ENCODE results near the gene TACO1. TPM values are rescaled to one million over a fixed set of nuclear protein-coding genes. Genes with fewer than 3 reads are reported as not detected.

The TACO1 gene
- total RNA-seq = 20.9 TPM

DNA sequence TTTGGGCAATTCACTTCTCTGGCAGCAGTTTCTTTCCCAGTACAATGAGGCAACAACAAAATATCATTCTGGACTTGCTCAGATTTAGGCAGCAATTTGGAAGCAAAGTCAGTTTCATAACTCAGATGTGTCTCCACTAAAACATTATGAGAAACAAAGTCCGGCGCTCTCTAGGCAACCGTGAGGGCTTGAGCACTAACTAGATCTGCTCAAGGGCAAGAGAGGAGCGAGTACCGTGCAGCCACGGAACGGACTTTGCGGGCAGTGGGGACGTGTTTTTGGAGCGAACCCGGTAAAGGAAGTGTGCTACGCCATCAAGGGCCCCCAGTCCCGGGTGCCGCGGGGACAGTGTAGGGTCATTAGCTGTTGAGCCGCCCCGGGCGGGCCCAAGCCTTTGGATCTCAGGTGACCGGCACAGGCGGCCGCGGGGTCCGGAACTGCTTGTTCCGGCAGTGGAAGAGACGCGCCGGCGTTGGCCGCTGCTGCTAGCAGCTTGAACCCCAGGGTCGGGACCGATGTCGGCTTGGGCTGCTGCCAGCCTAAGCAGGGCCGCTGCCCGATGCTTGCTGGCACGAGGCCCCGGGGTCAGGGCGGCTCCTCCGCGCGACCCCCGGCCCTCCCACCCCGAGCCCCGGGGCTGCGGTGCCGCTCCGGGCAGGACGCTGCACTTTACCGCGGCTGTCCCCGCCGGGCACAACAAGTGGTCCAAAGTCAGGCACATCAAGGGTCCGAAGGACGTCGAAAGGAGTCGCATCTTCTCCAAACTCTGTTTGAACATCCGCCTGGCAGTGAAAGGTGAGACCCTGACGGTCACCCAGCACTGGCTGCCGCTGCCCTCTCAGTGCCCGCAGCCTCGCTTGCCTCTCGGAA lies at the start of gene TACO1:
Gene TACO1 (plus strand): TSS at position 327 of the 870 bp plus-strand sequence. CDS start 189 bp downstream, at position 516.
- intact Hi-C loops (cut with DNase I) = loop anchor here (5.0 to 10.0 kb wide), 2 partner anchors 46 to 164 kb away; partner anchors contain the start of gene DCAF7
- DNase-seq (ENCODE audit: extremely low spot score in 2 of 2) = no peak
- peak; percentile 59 to 81 for TF ChIP-seq POLR2AphosphoS5 (IDR thresholded peaks at IDR 0.05; ENCODE audit: insufficient read depth in 1 of 2, low read depth in 1 of 2)
- no peak for TF ChIP-seq POLR2A (IDR thresholded peaks at IDR 0.05)

DNA sequence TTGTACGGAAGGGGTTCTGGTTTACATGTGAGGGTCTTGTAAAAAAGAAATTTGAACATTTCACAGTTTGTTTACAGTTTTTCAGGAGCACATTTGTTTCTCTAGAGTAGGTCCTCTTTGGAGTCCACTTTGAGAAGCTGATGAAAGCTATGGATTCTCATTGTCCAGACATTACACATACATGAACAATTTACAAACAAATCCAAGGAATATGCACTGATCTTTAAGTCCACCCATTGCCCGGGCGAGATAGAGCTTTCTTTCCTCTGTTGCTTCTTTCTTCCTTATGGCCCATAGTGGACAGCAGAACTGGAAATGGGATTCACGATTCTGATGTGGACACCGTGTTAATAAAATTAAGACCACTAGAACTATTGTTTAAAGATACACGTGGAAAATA lies 48.5 kb upstream of the TACO1 start:
- Histone ChIP-seq H3K27ac (no peak overlapping the region), H3K4me1 (peaks cover 63% of the 10 kb centered on the region)
- no peak for DNase-seq (ENCODE audit: extremely low spot score in 2 of 2)

More for the DNA sequence above, at the start of gene TACO1:
- peak within 1 kb of the TSS; percentile 76 for H3K27ac ChIP-seq
- no peaks in the 10 kb centered on the region for H3K9me3 ChIP-seq
- no peaks in the 10 kb centered on the region for H3K27me3 ChIP-seq
- peak within 1 kb of the TSS; percentile 66 to 71 for H3K4me3 ChIP-seq
- peaks cover 21% of the 10 kb centered on the region for H3K4me1 ChIP-seq
- H3K36me3 ChIP-seq = peaks cover 0 to 23% of the 10 kb centered on the region in 2 donors

DNA sequence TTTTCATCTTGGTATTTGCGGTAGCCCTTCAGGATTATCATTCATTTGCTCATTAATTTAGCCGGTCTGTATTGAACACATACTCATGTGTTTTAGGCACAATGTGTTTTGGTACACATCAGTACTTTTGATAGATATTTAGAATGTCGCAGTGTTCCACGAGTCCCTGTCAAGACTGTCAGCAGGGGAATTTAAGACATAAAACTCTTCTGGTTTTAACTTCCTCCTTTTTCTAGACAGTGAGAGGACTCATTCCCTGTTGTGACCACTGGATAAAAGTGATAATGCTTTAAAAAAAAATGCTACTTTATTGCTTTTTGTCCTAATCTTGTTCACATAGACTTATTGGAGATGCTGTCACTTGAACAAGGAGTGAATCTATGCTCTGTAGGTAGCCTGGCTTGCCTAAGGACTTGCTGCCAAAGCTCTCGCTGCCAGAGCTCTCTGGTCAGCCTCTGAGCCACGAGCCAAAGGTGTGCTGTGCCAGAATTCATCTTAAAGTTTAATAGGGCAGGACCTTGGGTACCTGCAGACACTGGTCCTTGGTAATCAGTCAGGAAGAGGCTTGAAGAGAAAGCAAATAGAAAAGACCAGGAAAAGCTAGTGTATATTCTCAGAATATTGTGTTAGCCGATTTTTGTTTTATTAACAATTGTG lies 45.1 kb upstream of the TACO1 start:
- TF ChIP-seq, protein P1, sequence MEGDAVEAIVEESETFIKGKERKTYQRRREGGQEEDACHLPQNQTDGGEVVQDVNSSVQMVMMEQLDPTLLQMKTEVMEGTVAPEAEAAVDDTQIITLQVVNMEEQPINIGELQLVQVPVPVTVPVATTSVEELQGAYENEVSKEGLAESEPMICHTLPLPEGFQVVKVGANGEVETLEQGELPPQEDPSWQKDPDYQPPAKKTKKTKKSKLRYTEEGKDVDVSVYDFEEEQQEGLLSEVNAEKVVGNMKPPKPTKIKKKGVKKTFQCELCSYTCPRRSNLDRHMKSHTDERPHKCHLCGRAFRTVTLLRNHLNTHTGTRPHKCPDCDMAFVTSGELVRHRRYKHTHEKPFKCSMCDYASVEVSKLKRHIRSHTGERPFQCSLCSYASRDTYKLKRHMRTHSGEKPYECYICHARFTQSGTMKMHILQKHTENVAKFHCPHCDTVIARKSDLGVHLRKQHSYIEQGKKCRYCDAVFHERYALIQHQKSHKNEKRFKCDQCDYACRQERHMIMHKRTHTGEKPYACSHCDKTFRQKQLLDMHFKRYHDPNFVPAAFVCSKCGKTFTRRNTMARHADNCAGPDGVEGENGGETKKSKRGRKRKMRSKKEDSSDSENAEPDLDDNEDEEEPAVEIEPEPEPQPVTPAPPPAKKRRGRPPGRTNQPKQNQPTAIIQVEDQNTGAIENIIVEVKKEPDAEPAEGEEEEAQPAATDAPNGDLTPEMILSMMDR (IDR thresholded peaks at IDR 0.05) = no peak
- TF ChIP-seq POLR2AphosphoS5 (IDR thresholded peaks at IDR 0.05; ENCODE audit: insufficient read depth in 1 of 2, low read depth in 1 of 2) (no peak), POLR2A (IDR thresholded peaks at IDR 0.05) (no peak)

More for the DNA sequence above, 48.5 kb upstream of the TACO1 start:
- H3K27me3 ChIP-seq = no peaks in the 10 kb centered on the region
- peak overlapping the region in 1 of 2 donors; percentile 100 for H3K4me3 ChIP-seq
- intact Hi-C loops (cut with DNase I) = loop anchor here (10.0 kb wide), 1 partner anchor 53 kb away; the partner anchor contains the start of gene TACO1
- TF ChIP-seq, protein P1 (IDR thresholded peaks at IDR 0.05) = no peak
- TF ChIP-seq POLR2AphosphoS5 (IDR thresholded peaks at IDR 0.05; ENCODE audit: insufficient read depth in 1 of 2, low read depth in 1 of 2) = no peak
- TF ChIP-seq POLR2A (IDR thresholded peaks at IDR 0.05) = no peak
- no peaks in the 10 kb centered on the region for H3K9me3 ChIP-seq
- no peaks in the 10 kb centered on the region for H3K36me3 ChIP-seq

DNA sequence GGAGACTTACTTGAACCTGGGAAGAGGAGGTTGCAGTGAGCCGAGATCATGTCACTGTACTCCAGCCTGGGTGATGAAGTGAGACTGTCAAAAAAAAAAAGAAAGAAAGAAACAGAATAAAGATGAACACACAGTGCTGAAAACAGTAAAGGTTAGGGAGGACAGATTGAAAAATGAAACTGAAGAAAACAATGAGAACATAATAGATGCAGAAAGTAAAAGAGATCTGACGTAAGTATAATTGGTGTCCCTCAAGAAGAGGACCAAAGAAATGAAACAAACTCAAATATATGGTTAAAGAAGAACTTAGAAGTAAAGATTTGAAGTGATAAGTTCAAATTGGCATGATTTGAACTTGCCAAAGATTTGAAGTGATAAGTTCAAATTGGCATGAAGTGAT lies 43.3 kb upstream of the TACO1 start:
- no peak for DNase-seq (ENCODE audit: extremely low spot score in 2 of 2)
- H3K27ac ChIP-seq = no peak overlapping the region
- peaks cover 49% of the 10 kb centered on the region for H3K4me1 ChIP-seq
- intact Hi-C loops (cut with DNase I) = loop anchor here (10.0 kb wide), 1 partner anchor 47 kb away; the partner anchor contains the start of gene TACO1
- no peak overlapping the region for H3K4me3 ChIP-seq
- no peaks in the 10 kb centered on the region for H3K9me3 ChIP-seq
- H3K27me3 ChIP-seq = no peaks in the 10 kb centered on the region
- H3K36me3 ChIP-seq = no peaks in the 10 kb centered on the region
- TF ChIP-seq, protein P1 (IDR thresholded peaks at IDR 0.05) = no peak
- no peak for TF ChIP-seq POLR2A (IDR thresholded peaks at IDR 0.05)
- no peak for TF ChIP-seq POLR2AphosphoS5 (IDR thresholded peaks at IDR 0.05; ENCODE audit: insufficient read depth in 1 of 2, low read depth in 1 of 2)

More for the DNA sequence above, 45.1 kb upstream of the TACO1 start:
- Histone ChIP-seq H3K4me1 (peaks cover 65% of the 10 kb centered on the region), H3K27ac (no peak overlapping the region), H3K27me3 (no peaks in the 10 kb centered on the region), H3K4me3 (no peak overlapping the region), H3K9me3 (no peaks in the 10 kb centered on the region), H3K36me3 (no peaks in the 10 kb centered on the region)
- intact Hi-C loops (cut with DNase I) = loop anchor here (10.0 kb wide), 1 partner anchor 49 kb away; the partner anchor contains the start of gene TACO1
- no peak for DNase-seq (ENCODE audit: extremely low spot score in 2 of 2)

DNA sequence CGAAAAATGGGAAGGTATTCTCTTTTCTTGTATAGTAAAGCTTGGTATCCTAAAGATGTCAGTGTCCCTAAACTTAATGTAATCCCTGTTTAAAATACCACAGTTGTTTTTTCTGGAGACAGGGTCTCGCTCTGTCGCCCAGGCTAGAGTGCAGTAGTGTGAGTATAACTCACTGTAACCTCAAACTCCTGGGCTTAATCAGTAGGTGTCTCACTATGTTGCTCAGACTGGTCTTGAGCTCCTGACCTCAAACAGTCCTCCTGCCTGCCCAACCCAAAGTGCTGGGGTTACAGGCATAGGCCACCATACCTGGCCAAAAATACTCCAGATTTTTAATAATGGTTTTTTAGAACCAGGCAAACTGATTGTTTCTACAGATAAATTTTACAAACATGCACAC lies 42.3 kb upstream of the TACO1 start:
- intact Hi-C loops (cut with DNase I) = loop anchor here (10.0 kb wide), 1 partner anchor 46 kb away; the partner anchor contains the start of gene TACO1
- Histone ChIP-seq H3K36me3 (no peaks in the 10 kb centered on the region), H3K27me3 (no peaks in the 10 kb centered on the region), H3K4me3 (no peak overlapping the region), H3K9me3 (no peaks in the 10 kb centered on the region), H3K27ac (no peak overlapping the region), H3K4me1 (peaks cover 38% of the 10 kb centered on the region)
- DNase-seq (ENCODE audit: extremely low spot score in 2 of 2) = no peak
- no peak for TF ChIP-seq POLR2AphosphoS5 (IDR thresholded peaks at IDR 0.05; ENCODE audit: insufficient read depth in 1 of 2, low read depth in 1 of 2)
- TF ChIP-seq, protein P1 (IDR thresholded peaks at IDR 0.05) = no peak
- no peak for TF ChIP-seq POLR2A (IDR thresholded peaks at IDR 0.05)
